GM12878 (cell line): ENCODE results near the gene ATXN1.

ENCODE experiments used
- CEBPB ChIP-seq, 2 experiments: fragments of 150-350 bp in 1 of 2; IDR thresholded peaks; 2 replicates each; pipeline ENCODE4 v1.6.1; 2012 to 2014; ENCODE audit warnings: low read depth in 2 of 2, low read length in 2 of 2, borderline replicate concordance in 1 of 2, inconsistent platforms in 1 of 2
- EP300 ChIP-seq, 2 experiments: fragments of 150-350 bp in 1 of 2; IDR thresholded peaks; 2 replicates each; pipeline ENCODE4 v1.6.1; 2011 to 2012; ENCODE audit warnings: low read depth in 2 of 2, low read length in 2 of 2, borderline replicate concordance in 1 of 2, improper control_type of control experiment in 1 of 2, inconsistent platforms in 1 of 2; ENCODE audit not compliant: control insufficient read depth in 1 of 2
- EZH2 ChIP-seq: IDR thresholded peaks from 2 replicates; pipeline ENCODE4 v1.6.1; 2012; ENCODE audit warnings: low read depth, mild to moderate bottlenecking, control low read depth, inconsistent platforms, low read length, borderline replicate concordance; ENCODE audit not compliant: control insufficient read depth
- GABPA ChIP-seq: IDR thresholded peaks from 2 replicates; pipeline ENCODE4 v1.6.1; 2014; ENCODE audit warnings: antibody characterized with exemption, low read depth, mild to moderate bottlenecking, inconsistent platforms
- NFIC ChIP-seq: IDR thresholded peaks from 2 replicates; pipeline ENCODE4 v1.6.1; 2012; ENCODE audit warnings: low read depth, mild to moderate bottlenecking, inconsistent platforms, low read length, moderate library complexity
- POLR2A ChIP-seq: IDR thresholded peaks from 2 replicates; pipeline ENCODE4 v1.6.1; 2011; ENCODE audit warnings: low read depth, mild to moderate bottlenecking, low read length
- RB1 ChIP-seq: fragments of 450-650 bp; formaldehyde crosslinking; IDR thresholded peaks from 2 replicates; pipeline ENCODE4 v1.6.1; 2017; ENCODE audit warnings: mild to moderate bottlenecking, borderline replicate concordance
- SRF ChIP-seq, 2 experiments: IDR thresholded peaks; 2 replicates each; pipeline ENCODE4 v1.6.1; 2011; ENCODE audit warnings: low read depth in 2 of 2, low read length in 2 of 2, mild to moderate bottlenecking in 1 of 2, moderate library complexity in 1 of 2
- YBX1 ChIP-seq: fragments of 450-650 bp; IDR thresholded peaks from 2 replicates; pipeline ENCODE4 v1.6.1; 2016; ENCODE audit warnings: antibody characterized with exemption
- YY1 ChIP-seq: IDR thresholded peaks from 2 replicates; pipeline ENCODE4 v1.6.1; 2011; ENCODE audit warnings: low read depth, mild to moderate bottlenecking, low read length
- ZNF274 ChIP-seq: IDR thresholded peaks from one replicate; pipeline ENCODE4 v1.8.0; 2011; ENCODE audit not compliant: insufficient read length, insufficient read depth
- TF ChIP-seq, protein P1 (sequence below), 3 experiments: IDR thresholded peaks in 2 of 3; conservative IDR thresholded peaks in 1 of 3; 2 replicates each; pipeline ENCODE4 v1.5.1; 2011; ENCODE audit warnings: low read depth in 3 of 3, low read length in 3 of 3, mild to moderate bottlenecking in 3 of 3, control low read depth in 2 of 3, moderate library complexity in 2 of 3, inconsistent platforms in 1 of 3, mixed read lengths in 1 of 3; ENCODE audit not compliant: control insufficient read depth in 2 of 3, insufficient read depth in 1 of 3; ENCODE audit errors: extremely low read depth in 1 of 3

DNA sequence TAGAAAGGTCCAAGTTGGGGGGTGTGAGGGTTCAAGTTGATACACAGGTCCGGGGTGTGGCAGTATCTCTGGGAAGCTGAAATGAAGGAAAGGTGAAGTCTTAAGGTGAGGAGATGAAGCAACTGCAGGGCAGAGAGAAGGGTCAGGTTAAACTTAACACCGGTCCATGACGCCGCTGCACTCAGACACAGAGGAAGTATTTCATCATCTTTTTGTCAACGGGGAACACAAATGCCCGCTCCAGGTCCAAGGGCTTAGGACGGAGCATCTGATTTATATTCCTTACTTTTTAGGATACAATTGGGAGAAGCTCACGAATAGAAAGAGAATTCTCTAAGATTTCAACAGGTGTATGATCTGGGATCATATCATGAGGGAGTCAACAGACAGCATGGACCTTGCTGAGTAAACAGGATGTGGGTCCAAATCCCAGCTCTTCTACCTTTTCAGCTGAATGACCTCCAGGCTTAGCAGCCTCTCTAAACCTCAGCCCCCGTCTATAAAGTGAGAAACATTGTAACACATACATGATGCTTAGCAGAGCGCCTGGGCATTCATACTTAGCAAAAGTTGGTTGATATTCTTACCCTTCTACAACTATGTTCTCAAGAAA is 197.5 kb downstream of the ATXN1 start:
- TF ChIP-seq EZH2 (no peak), CEBPB (IDR thresholded peaks at IDR 0.05; ENCODE audit: borderline replicate concordance in 1 of 2, low read depth in 2 of 2, low read length in 2 of 2) (no peak), POLR2A (no peak), YBX1 (no peak), EP300 (IDR thresholded peaks at IDR 0.05; ENCODE audit: borderline replicate concordance in 1 of 2, control insufficient read depth in 1 of 2, low read depth in 2 of 2, low read length in 2 of 2) (no peak), NFIC (no peak), GABPA (no peak), RB1 (no peak), ZNF274 (no peak), YY1 (no peak), SRF (IDR thresholded peaks at IDR 0.05; ENCODE audit: low read depth in 2 of 2, low read length in 2 of 2) (no peak)
- TF ChIP-seq, protein P1, sequence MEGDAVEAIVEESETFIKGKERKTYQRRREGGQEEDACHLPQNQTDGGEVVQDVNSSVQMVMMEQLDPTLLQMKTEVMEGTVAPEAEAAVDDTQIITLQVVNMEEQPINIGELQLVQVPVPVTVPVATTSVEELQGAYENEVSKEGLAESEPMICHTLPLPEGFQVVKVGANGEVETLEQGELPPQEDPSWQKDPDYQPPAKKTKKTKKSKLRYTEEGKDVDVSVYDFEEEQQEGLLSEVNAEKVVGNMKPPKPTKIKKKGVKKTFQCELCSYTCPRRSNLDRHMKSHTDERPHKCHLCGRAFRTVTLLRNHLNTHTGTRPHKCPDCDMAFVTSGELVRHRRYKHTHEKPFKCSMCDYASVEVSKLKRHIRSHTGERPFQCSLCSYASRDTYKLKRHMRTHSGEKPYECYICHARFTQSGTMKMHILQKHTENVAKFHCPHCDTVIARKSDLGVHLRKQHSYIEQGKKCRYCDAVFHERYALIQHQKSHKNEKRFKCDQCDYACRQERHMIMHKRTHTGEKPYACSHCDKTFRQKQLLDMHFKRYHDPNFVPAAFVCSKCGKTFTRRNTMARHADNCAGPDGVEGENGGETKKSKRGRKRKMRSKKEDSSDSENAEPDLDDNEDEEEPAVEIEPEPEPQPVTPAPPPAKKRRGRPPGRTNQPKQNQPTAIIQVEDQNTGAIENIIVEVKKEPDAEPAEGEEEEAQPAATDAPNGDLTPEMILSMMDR (IDR thresholded peaks at IDR 0.05 in 2 of 3, conservative IDR thresholded peaks at IDR 0.05 in 1 of 3; ENCODE audit: control insufficient read depth in 2 of 3, extremely low read depth in 1 of 3, insufficient read depth in 1 of 3, low read depth in 3 of 3, low read length in 3 of 3), result no peak
